NT2/D1 (cell line): ENCODE data around the gene RIBC1.

ENCODE experiments used
- SUZ12 ChIP-seq: IDR thresholded peaks from 2 replicates; pipeline ENCODE4 v1.6.1; 2011; ENCODE audit not compliant: insufficient read length, insufficient read depth; ENCODE audit errors: extremely low read depth
- YY1 ChIP-seq: IDR thresholded peaks from 2 replicates; pipeline ENCODE4 v1.6.1; 2011; ENCODE audit not compliant: insufficient read length, insufficient read depth
- ZNF274 ChIP-seq: IDR thresholded peaks from 2 replicates; pipeline ENCODE4 v1.6.1; 2011; ENCODE audit warnings: mild to moderate bottlenecking, low read depth, low read length

DNA sequence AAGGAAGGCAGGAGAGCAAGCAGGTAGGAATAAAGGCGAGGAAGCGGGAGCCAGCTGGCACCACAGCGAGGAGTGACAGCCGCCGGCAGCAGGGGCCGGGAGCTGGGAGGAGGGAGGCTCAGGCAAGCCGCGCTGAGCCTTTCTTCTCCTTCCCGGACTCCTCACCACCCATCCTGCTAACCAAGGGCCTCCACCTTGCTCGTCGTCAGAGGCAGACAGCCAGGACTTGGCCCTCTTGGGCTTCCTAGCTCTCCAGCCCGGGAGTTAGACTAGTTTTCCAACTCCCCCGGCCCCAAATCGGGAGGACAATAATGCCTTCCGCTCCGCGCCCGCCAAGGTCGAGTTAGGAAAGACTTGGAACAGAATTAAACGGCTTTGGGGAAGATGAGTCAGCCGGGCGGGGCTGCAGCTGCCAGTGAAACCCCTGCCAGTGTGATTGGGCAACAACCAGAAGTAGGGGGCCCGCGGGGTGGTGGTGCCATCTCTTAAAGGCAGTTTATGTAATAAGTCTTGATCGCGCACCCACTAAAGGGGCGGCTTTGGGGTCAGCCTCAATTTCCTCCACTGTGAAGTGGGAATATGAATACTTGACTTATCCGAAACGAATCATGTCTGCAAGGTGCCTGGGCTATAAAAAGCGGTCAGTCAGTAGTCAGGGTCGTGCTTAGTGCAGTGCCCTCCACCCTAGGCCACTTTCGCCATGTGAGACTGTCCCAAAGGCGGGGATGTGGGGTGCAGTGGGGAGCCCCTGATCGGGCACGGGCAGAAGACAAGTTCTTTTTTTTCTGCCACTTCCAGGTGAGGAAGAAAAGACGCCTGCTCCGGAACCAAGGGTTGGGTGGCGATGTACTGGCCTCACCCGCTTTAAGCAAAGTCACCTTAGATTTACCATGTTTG, 18.2 kb downstream of the RIBC1 start:
- TF ChIP-seq ZNF274 (no peak), YY1 (no peak), SUZ12 (no peak)
